Spleen (tissue), 7 donors: ENCODE measurements around the gene SCLT1.

ENCODE experiments used
- CTCF ChIP-seq, 11 experiments: fragments of 200-600 bp in 7 of 11; fragments of 450-650 bp in 4 of 11; sonication (generic) in 4 of 11; IDR thresholded peaks in 8 of 11; conservative IDR thresholded peaks in 3 of 11; 1 replicate in 7 of 11; 2 replicates in 4 of 11; pipeline versions ENCODE4 v1.4.0 to v1.8.0; 2016 to 2021; ENCODE audit warnings: antibody characterized with exemption in 11 of 11, inconsistent platforms in 4 of 11, mild to moderate bottlenecking in 1 of 11
- POLR2A ChIP-seq, 3 donors: fragments of 450-650 bp; IDR thresholded peaks; one replicate each; pipeline ENCODE4 v1.5.1; 2017; ENCODE audit warnings: antibody characterized with exemption in 3 of 3, mild to moderate bottlenecking in 1 of 3
- donor health status: DM: no; HTN: no; CAD: no; lungs with moderate emphysema.
- donor health status: DM: no; HTN: no; CAD: no.
- donor health status: DM: no; HTN: no; CAD: no.

- TF ChIP-seq POLR2A (IDR thresholded peaks at IDR 0.05): no peak
- TF ChIP-seq CTCF (IDR thresholded peaks at IDR 0.05 in 8 of 11, conservative IDR thresholded peaks at IDR 0.05 in 3 of 11): no peak
These were observed 114.4 kb downstream of the SCLT1 start for GRCh38 chr4:128978985-128979384.
